Stimulated activated CD8-positive, alpha-beta memory T cell treated with anti-CD3 and anti-CD28 coated beads, Interleukin-2, amount 100 ng/mL, for 48 hours (primary cell): ENCODE results near the gene C19orf33.
"Not testable (repeated sequence)": the region's sequence is repeated elsewhere in the genome, so short reads cannot be mapped to it uniquely, and the experiment has no call there.

ENCODE experiments used
- DNase-seq, 2 donors: peaks; one replicate each; pipeline ENCODE4 v3.0.0-alpha.2; 2020; ENCODE audit warnings: low read depth in 2 of 2

C19orf33 gene

DNA sequence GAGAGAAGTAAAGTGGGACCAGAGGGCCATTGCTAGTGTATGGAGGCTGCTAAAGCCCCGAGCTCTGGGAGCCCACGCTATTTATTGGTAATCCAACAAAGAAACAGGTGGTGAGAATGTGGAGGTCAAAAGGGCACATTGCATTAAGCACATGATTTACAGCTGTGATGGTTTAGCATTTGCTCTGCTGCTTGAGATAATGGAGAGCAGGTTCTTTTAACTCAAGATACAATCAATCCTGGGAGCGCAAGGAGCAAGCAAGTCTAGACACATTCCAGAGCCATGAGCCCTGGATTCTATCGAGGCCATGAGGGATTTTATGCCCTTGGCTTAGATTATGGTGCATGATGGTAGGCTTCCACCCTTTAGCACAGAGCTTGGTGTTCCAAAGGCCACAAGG, 35.0 kb downstream of the C19orf33 start:
- not testable (repeated sequence) for DNase-seq

GRCh38 chr19:38340927-38341326, 36.9 kb downstream of the C19orf33 start:
- DNase-seq = no peak

GRCh38 chr19:38346837-38347236, 42.8 kb downstream of the C19orf33 start:
- no peak for DNase-seq

DNA sequence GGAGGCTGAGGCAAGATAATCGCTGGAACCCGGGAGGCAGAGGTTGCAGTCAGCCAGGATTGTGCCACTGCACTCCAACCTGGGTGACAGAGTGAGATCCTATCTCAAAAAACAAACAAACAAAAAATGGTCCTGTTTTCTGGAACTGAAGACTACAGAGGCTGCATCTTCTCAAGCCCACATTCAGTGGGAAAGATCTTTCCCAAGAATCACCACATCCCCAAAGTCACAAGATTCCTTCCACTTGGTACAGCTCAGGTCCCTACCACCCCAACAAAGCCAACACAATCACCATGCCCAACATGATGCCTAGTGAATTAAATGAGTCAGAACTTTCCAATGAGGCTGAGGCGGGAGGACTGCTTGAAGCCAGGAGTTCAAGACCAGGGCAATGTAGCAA, 46.8 kb downstream of the C19orf33 start:
- DNase-seq = no peak

- DNase-seq = no peak
These were observed 47.9 kb downstream of the C19orf33 start for GRCh38 chr19:38351865-38352395.

- DNase-seq = no peak
These were observed 48.6 kb downstream of the C19orf33 start for GRCh38 chr19:38352611-38353010.
